ENCODE results near the gene DLST. TPM values are rescaled to one million over a fixed set of nuclear protein-coding genes. Genes with fewer than 3 reads are reported as not detected.

DLST gene
- total and polyA plus RNA-seq, 3 experiments from 2014 or later, result 8.8 to 161 (median 160) TPM

- POLR2A ChIA-PET, result no interaction called here
- peaks cover 24 to 28% (median 28%) of the 10 kb centered on the region in 3 donors for H3K4me1 Mint-ChIP-seq
- Histone ChIP-seq H3K4me1 (ENCODE audit: insufficient read depth, low read length) (peaks cover 23% of the 10 kb centered on the region), H3K4me3 (ENCODE audit: low read length) (no peak overlapping the region), H3K27ac (ENCODE audit: low read depth, low read length) (no peak overlapping the region), H3K36me3 (ENCODE audit: insufficient read depth, low read length) (no peaks in the 10 kb centered on the region), H3K9me3 (ENCODE audit: low read length) (no peaks in the 10 kb centered on the region), H3K27me3 (ENCODE audit: insufficient read depth, low read length, poor library complexity, severe bottlenecking) (no peaks in the 10 kb centered on the region)
- peaks cover 0 to 1% of the 10 kb centered on the region in 2 donors for H3K27me3 Mint-ChIP-seq
- no peak overlapping the region for H3K27ac Mint-ChIP-seq
- DNase-seq, result no peak
- H3K36me3 Mint-ChIP-seq, result peaks cover 0 to 3% (median 0%) of the 10 kb centered on the region in 3 donors
- H3K4me3 Mint-ChIP-seq, result no peak overlapping the region
- CTCF ChIA-PET, result interaction anchor here (2.9 to 13.5 kb wide), 6 partner anchors 13 to 226 kb away, joined by 17 to 334 read pairs (median 44); partner anchors contain the start of genes DLST and PROX2
- H3K9me3 Mint-ChIP-seq, result no peaks in the 10 kb centered on the region
Measured at GRCh38 chr14:74863274-74863673, 18.4 kb upstream of the DLST start.

- no peak overlapping the region for H3K27ac ChIP-seq (ENCODE audit: low read depth, low read length)
- no peak for DNase-seq
- no peaks in the 10 kb centered on the region for H3K9me3 ChIP-seq (ENCODE audit: low read length)
- peaks cover 0 to 1% (median 0%) of the 10 kb centered on the region in 3 donors for H3K36me3 Mint-ChIP-seq
- no peaks in the 10 kb centered on the region for H3K36me3 ChIP-seq (ENCODE audit: insufficient read depth, low read length)
- POLR2A ChIA-PET, result no interaction called here
- peaks cover 23% of the 10 kb centered on the region for H3K4me1 ChIP-seq (ENCODE audit: insufficient read depth, low read length)
- H3K4me3 ChIP-seq (ENCODE audit: low read length), result no peak overlapping the region
- no peaks in the 10 kb centered on the region for H3K9me3 Mint-ChIP-seq
- peaks cover 26 to 32% (median 29%) of the 10 kb centered on the region in 3 donors for H3K4me1 Mint-ChIP-seq
- CTCF ChIA-PET, result interaction anchor here (5.9 to 13.5 kb wide), 4 partner anchors 12 to 226 kb away, joined by 31 to 334 read pairs (median 81); partner anchors contain the start of genes DLST and PROX2
- peaks cover 0 to 1% of the 10 kb centered on the region in 2 donors for H3K27me3 Mint-ChIP-seq
- H3K27me3 ChIP-seq (ENCODE audit: insufficient read depth, low read length, poor library complexity, severe bottlenecking), result no peaks in the 10 kb centered on the region
- H3K4me3 Mint-ChIP-seq, result no peak overlapping the region
- H3K27ac Mint-ChIP-seq, result no peak overlapping the region
Measured at GRCh38 chr14:74864198-74864597, 17.5 kb upstream of the DLST start.

GRCh38 chr14:74865156-74865555 lies 16.6 kb upstream of the DLST start:
- Histone ChIP-seq H3K27ac (ENCODE audit: low read depth, low read length) (no peak overlapping the region), H3K4me3 (ENCODE audit: low read length) (no peak overlapping the region), H3K4me1 (ENCODE audit: insufficient read depth, low read length) (peaks cover 23% of the 10 kb centered on the region), H3K27me3 (ENCODE audit: insufficient read depth, low read length, poor library complexity, severe bottlenecking) (no peaks in the 10 kb centered on the region), H3K9me3 (ENCODE audit: low read length) (no peaks in the 10 kb centered on the region), H3K36me3 (ENCODE audit: insufficient read depth, low read length) (no peaks in the 10 kb centered on the region)
- Mint-ChIP-seq H3K4me3 (no peak overlapping the region), H3K27me3 (peaks cover 0 to 1% of the 10 kb centered on the region in 2 donors), H3K27ac (peak overlapping the region in 3 of 8 donors; percentile 20 to 35 (median 33)), H3K4me1 (peaks cover 26 to 32% (median 29%) of the 10 kb centered on the region in 3 donors), H3K36me3 (no peaks in the 10 kb centered on the region), H3K9me3 (no peaks in the 10 kb centered on the region)
- ChIA-PET CTCF (interaction anchor here (6.1 to 13.5 kb wide), 3 partner anchors 11 to 42 kb away, joined by 31 to 334 read pairs (median 125); partner anchors contain the start of genes DLST and PROX2), POLR2A (no interaction called here)
- DNase-seq, result no peak

GRCh38 chr14:74866708-74867389 lies 14.9 kb upstream of the DLST start:
- no peaks in the 10 kb centered on the region for H3K27me3 ChIP-seq (ENCODE audit: insufficient read depth, low read length, poor library complexity, severe bottlenecking)
- no peaks in the 10 kb centered on the region for H3K36me3 ChIP-seq (ENCODE audit: insufficient read depth, low read length)
- DNase-seq, result no peak
- CTCF ChIA-PET, result interaction anchor here (0.8 to 3.5 kb wide), 7 partner anchors 10 to 258 kb away, joined by 3 to 15 read pairs (median 4); partner anchors contain the start of genes DLST and PROX2
- Mint-ChIP-seq H3K36me3 (no peaks in the 10 kb centered on the region), H3K27ac (peak overlapping the region; percentile 47 to 92 (median 74)), H3K4me3 (peak overlapping the region in 3 of 7 donors; percentile 46 to 73 (median 66)), H3K27me3 (peaks cover 0 to 1% of the 10 kb centered on the region in 2 donors), H3K9me3 (no peaks in the 10 kb centered on the region), H3K4me1 (peaks cover 22 to 27% (median 24%) of the 10 kb centered on the region in 3 donors)
- no peak overlapping the region for H3K27ac ChIP-seq (ENCODE audit: low read depth, low read length)
- H3K4me1 ChIP-seq (ENCODE audit: insufficient read depth, low read length), result peaks cover 15% of the 10 kb centered on the region
- POLR2A ChIA-PET, result interaction anchor here (2.7 kb wide), 1 partner anchor 15 kb away, joined by 14 read pairs; the partner anchor contains the start of gene DLST
- no peak overlapping the region for H3K4me3 ChIP-seq (ENCODE audit: low read length)
- no peaks in the 10 kb centered on the region for H3K9me3 ChIP-seq (ENCODE audit: low read length)

GRCh38 chr14:74867673-74868072 lies 14.0 kb upstream of the DLST start:
- POLR2A ChIA-PET, result interaction anchor here (0.5 to 2.7 kb wide), 3 partner anchors 12 to 32 kb away, joined by 3 to 14 read pairs (median 4); partner anchors contain the start of gene DLST

GRCh38 chr14:74868739-74869138 lies 13.0 kb upstream of the DLST start:
- H3K27me3 ChIP-seq (ENCODE audit: insufficient read depth, low read length, poor library complexity, severe bottlenecking), result no peaks in the 10 kb centered on the region

More at GRCh38 chr14:74867673-74868072, 14.0 kb upstream of the DLST start:
- Histone ChIP-seq H3K4me1 (ENCODE audit: insufficient read depth, low read length) (peaks cover 15% of the 10 kb centered on the region), H3K27me3 (ENCODE audit: insufficient read depth, low read length, poor library complexity, severe bottlenecking) (no peaks in the 10 kb centered on the region), H3K27ac (ENCODE audit: low read depth, low read length) (no peak overlapping the region), H3K4me3 (ENCODE audit: low read length) (peak overlapping the region; percentile 43), H3K9me3 (ENCODE audit: low read length) (no peaks in the 10 kb centered on the region), H3K36me3 (ENCODE audit: insufficient read depth, low read length) (no peaks in the 10 kb centered on the region)
- CTCF ChIA-PET, result interaction anchor here (1.3 to 3.5 kb wide), 5 partner anchors 9 to 259 kb away, joined by 4 to 15 read pairs (median 7); partner anchors contain the start of genes DLST and PROX2
- DNase-seq, result peak; percentile 17 to 73 (median 36)
- Mint-ChIP-seq H3K4me1 (peaks cover 22 to 27% (median 24%) of the 10 kb centered on the region in 3 donors), H3K4me3 (peak overlapping the region in 6 of 7 donors; percentile 0 to 73 (median 57)), H3K27me3 (no peaks in the 10 kb centered on the region), H3K9me3 (no peaks in the 10 kb centered on the region), H3K36me3 (no peaks in the 10 kb centered on the region), H3K27ac (peak overlapping the region; percentile 47 to 92 (median 64))

GRCh38 chr14:74871819-74872218 lies 9.9 kb upstream of the DLST start:
- H3K4me1 Mint-ChIP-seq, result peaks cover 30 to 41% (median 37%) of the 10 kb centered on the region in 3 donors
- Histone ChIP-seq H3K9me3 (ENCODE audit: low read length) (no peaks in the 10 kb centered on the region), H3K4me3 (ENCODE audit: low read length) (no peak overlapping the region), H3K27me3 (ENCODE audit: insufficient read depth, low read length, poor library complexity, severe bottlenecking) (no peaks in the 10 kb centered on the region), H3K4me1 (ENCODE audit: insufficient read depth, low read length) (peaks cover 28% of the 10 kb centered on the region), H3K27ac (ENCODE audit: low read depth, low read length) (no peak overlapping the region), H3K36me3 (ENCODE audit: insufficient read depth, low read length) (no peaks in the 10 kb centered on the region)
- ChIA-PET CTCF (interaction anchor here (0.8 to 12.1 kb wide), 7 partner anchors 8 to 425 kb away, joined by 3 to 125 read pairs (median 4); no protein-coding TSS in a partner anchor), POLR2A (no interaction called here)
- peaks cover 0 to 1% of the 10 kb centered on the region in 2 donors for H3K27me3 Mint-ChIP-seq
- no peak overlapping the region for H3K4me3 Mint-ChIP-seq
- H3K9me3 Mint-ChIP-seq, result no peaks in the 10 kb centered on the region
- no peak for DNase-seq
- no peaks in the 10 kb centered on the region for H3K36me3 Mint-ChIP-seq
- H3K27ac Mint-ChIP-seq, result no peak overlapping the region

More at GRCh38 chr14:74868739-74869138, 13.0 kb upstream of the DLST start:
- H3K36me3 Mint-ChIP-seq, result no peaks in the 10 kb centered on the region
- H3K27ac ChIP-seq (ENCODE audit: low read depth, low read length), result no peak overlapping the region
- POLR2A ChIA-PET, result interaction anchor here (2.7 kb wide), 1 partner anchor 13 kb away, joined by 14 read pairs; the partner anchor contains the start of gene DLST
- no peak overlapping the region for H3K4me3 Mint-ChIP-seq
- peaks cover 22 to 30% (median 26%) of the 10 kb centered on the region in 3 donors for H3K4me1 Mint-ChIP-seq
- DNase-seq, result no peak
- peaks cover 15% of the 10 kb centered on the region for H3K4me1 ChIP-seq (ENCODE audit: insufficient read depth, low read length)
- CTCF ChIA-PET, result interaction anchor here (1.3 to 3.5 kb wide), 5 partner anchors 8 to 260 kb away, joined by 4 to 15 read pairs (median 7); partner anchors contain the start of genes DLST and PROX2
- H3K4me3 ChIP-seq (ENCODE audit: low read length), result no peak overlapping the region
- no peaks in the 10 kb centered on the region for H3K9me3 ChIP-seq (ENCODE audit: low read length)
- peak overlapping the region in 2 of 8 donors; percentile 18 to 34 for H3K27ac Mint-ChIP-seq
- H3K36me3 ChIP-seq (ENCODE audit: insufficient read depth, low read length), result no peaks in the 10 kb centered on the region
- H3K9me3 Mint-ChIP-seq, result no peaks in the 10 kb centered on the region
- H3K27me3 Mint-ChIP-seq, result no peaks in the 10 kb centered on the region
